WTC11 (cell line): ENCODE data around the gene IL6ST. TPM values are rescaled to one million over a fixed set of nuclear protein-coding genes. Genes with fewer than 3 reads are reported as not detected.

ENCODE experiments used
- ATAC-seq: fragments of 200-7000 bp; cut with Tn5 transposase; 2 replicates; pipeline ENCODE4 v1.10.0; 2021; ENCODE audit warnings: mild to moderate bottlenecking, moderate library complexity
- CTCF ChIA-PET: fragments of 300-600 bp; sonication (Branson Sonifier 250); formaldehyde crosslinking; loops from one replicate; lab custom pipeline; 2021; ENCODE audit warnings: antibody characterized with exemption; lab: Charles Lee
- POLR2A ChIA-PET: fragments of 350-600 bp; sonication (Branson Sonifier 250); formaldehyde crosslinking; loops from one replicate; lab custom pipeline; 2021; ENCODE audit warnings: antibody characterized with exemption; lab: Charles Lee
- DNase-seq: peaks from one replicate; pipeline ENCODE4 v3.0.0; 2021; ENCODE audit warnings: low spot score
- H3K27ac Mint-ChIP-seq: 2 replicates; pipeline ENCODE4 v1.8.0; 2021; ENCODE audit warnings: mixed read lengths
- H3K27me3 Mint-ChIP-seq: 2 replicates; pipeline ENCODE4 v1.8.0; 2021; ENCODE audit warnings: low read depth, mild to moderate bottlenecking, moderate library complexity, mixed read lengths
- H3K36me3 Mint-ChIP-seq: 2 replicates; pipeline ENCODE4 v1.8.0; 2021; ENCODE audit warnings: mixed read lengths
- H3K4me1 Mint-ChIP-seq: 2 replicates; pipeline ENCODE4 v1.8.0; 2022; ENCODE audit warnings: mixed read lengths
- H3K4me3 Mint-ChIP-seq: 2 replicates; pipeline ENCODE4 v1.8.0; 2021; ENCODE audit warnings: mild to moderate bottlenecking, moderate library complexity, mixed read lengths
- H3K9me3 Mint-ChIP-seq: 2 replicates; pipeline ENCODE4 v1.8.0; 2021; ENCODE audit warnings: mixed read lengths
- AFF4 ChIP-seq: sonication (generic); formaldehyde crosslinking; IDR thresholded peaks from 2 replicates; pipeline ENCODE4 v1.8.1; 2023; ENCODE audit warnings: mild to moderate bottlenecking, missing genetic modification reagents, borderline replicate concordance
- ATF3 ChIP-seq: sonication (generic); formaldehyde crosslinking; conservative IDR thresholded peaks from 2 replicates; pipeline ENCODE4 v1.8.1; 2022; ENCODE audit warnings: mild to moderate bottlenecking, missing genetic modification reagents
- ATF6 ChIP-seq: sonication (generic); formaldehyde crosslinking; IDR thresholded peaks from 2 replicates; pipeline ENCODE4 v1.8.1; 2023; ENCODE audit warnings: mild to moderate bottlenecking, missing genetic modification reagents
- CREB1 ChIP-seq: sonication (generic); formaldehyde crosslinking; IDR thresholded peaks from 2 replicates; pipeline ENCODE4 v1.8.0; 2023; ENCODE audit warnings: mild to moderate bottlenecking, missing genetic modification reagents
- CREM ChIP-seq: sonication (generic); formaldehyde crosslinking; IDR thresholded peaks from 2 replicates; pipeline ENCODE4 v1.8.1; 2022; ENCODE audit warnings: mild to moderate bottlenecking, missing genetic modification reagents, moderate library complexity
- E2F4 ChIP-seq: sonication (generic); formaldehyde crosslinking; IDR thresholded peaks from 2 replicates; pipeline ENCODE4 v1.8.1; 2022; ENCODE audit warnings: low read depth, mild to moderate bottlenecking, moderate library complexity, missing genetic modification reagents, borderline replicate concordance
- EMX1 ChIP-seq: fragments of 250-450 bp; sonication (Bioruptor Pico); IDR thresholded peaks from 2 replicates; pipeline ENCODE4 v1.8.0; 2021; ENCODE audit warnings: mild to moderate bottlenecking
- ESRRA ChIP-seq: sonication (generic); formaldehyde crosslinking; IDR thresholded peaks from 2 replicates; pipeline ENCODE4 v1.8.1; 2022; ENCODE audit warnings: mild to moderate bottlenecking, missing genetic modification reagents, borderline replicate concordance
- FOXK1 ChIP-seq: sonication (generic); formaldehyde crosslinking; IDR thresholded peaks from 2 replicates; pipeline ENCODE4 v1.8.0; 2022; ENCODE audit warnings: mild to moderate bottlenecking, moderate library complexity, missing genetic modification reagents
- GABPB1 ChIP-seq: sonication (generic); formaldehyde crosslinking; IDR thresholded peaks from 2 replicates; pipeline ENCODE4 v1.8.1; 2023; ENCODE audit warnings: mild to moderate bottlenecking, missing genetic modification reagents
- NFE2L1 ChIP-seq: sonication (generic); formaldehyde crosslinking; IDR thresholded peaks from 2 replicates; pipeline ENCODE4 v1.8.1; 2023; ENCODE audit warnings: missing genetic modification reagents
- NR2C2 ChIP-seq: sonication (generic); formaldehyde crosslinking; IDR thresholded peaks from 2 replicates; pipeline ENCODE4 v1.8.0; 2022; ENCODE audit warnings: mild to moderate bottlenecking, missing genetic modification reagents
- ZNF396 ChIP-seq: fragments of 250-450 bp; sonication (Bioruptor Pico); IDR thresholded peaks from 2 replicates; pipeline ENCODE4 v1.8.0; 2021; ENCODE audit warnings: mild to moderate bottlenecking, moderate library complexity, borderline replicate concordance
- ZNF671 ChIP-seq: fragments of 250-450 bp; sonication (Bioruptor Pico); IDR thresholded peaks from 2 replicates; pipeline ENCODE4 v1.8.0; 2021; ENCODE audit warnings: mild to moderate bottlenecking
- total RNA-seq: library from RNA; stranded (reverse); gene quantifications from 3 replicates; pipeline ENCODE4 v1.2.3, GENCODE V29; 2021

Gene IL6ST
- total RNA-seq, 1 experiment from 2014 or later: 8.4 TPM

GRCh38 chr5:55935371-55935770 is 59.4 kb downstream of the IL6ST start (continued):
- TF ChIP-seq ATF6 (CRISPR knock-in tag): no peak
- TF ChIP-seq CREB1 (CRISPR knock-in tag): no peak
- TF ChIP-seq ATF3 (CRISPR knock-in tag): no peak
- TF ChIP-seq NFE2L1 (CRISPR knock-in tag): no peak
- no peak for TF ChIP-seq AFF4 (CRISPR knock-in tag)
- TF ChIP-seq NR2C2 (CRISPR knock-in tag): no peak

- ATAC-seq (no peak), DNase-seq (no peak)
- CTCF ChIA-PET: interaction anchor here (0.6 to 3.5 kb wide), 4 partner anchors 87 to 267 kb away, joined by 3 to 29 read pairs (median 4); no protein-coding TSS in a partner anchor
- Mint-ChIP-seq H3K9me3 (no peaks in the 10 kb centered on the region), H3K27ac (no peak overlapping the region)
- POLR2A ChIA-PET: no interaction called here
- TF ChIP-seq ESRRA (CRISPR knock-in tag) (no peak), ZNF396 (CRISPR knock-in tag) (no peak), CREB1 (CRISPR knock-in tag) (no peak), FOXK1 (CRISPR knock-in tag) (no peak), EMX1 (CRISPR knock-in tag) (no peak), CREM (CRISPR knock-in tag) (no peak), ZNF671 (CRISPR knock-in tag) (no peak)
- TF ChIP-seq, all 79 proteins: peak for 0
- Mint-ChIP-seq H3K27me3 (no peaks in the 10 kb centered on the region; the same call in 1 of the 2 replicates), H3K4me1 (no peaks in the 10 kb centered on the region), H3K36me3 (no peaks in the 10 kb centered on the region), H3K4me3 (no peak overlapping the region)
Observed at GRCh38 chr5:55934720-55935119, 60.0 kb downstream of the IL6ST start.

- H3K9me3 Mint-ChIP-seq: no peaks in the 10 kb centered on the region
- TF ChIP-seq GABPB1 (CRISPR knock-in tag) (peak; percentile 94), E2F4 (CRISPR knock-in tag) (no peak)
- TF ChIP-seq, all 79 proteins: peak for 1
- DNase-seq (no peak), ATAC-seq (no peak)
- Mint-ChIP-seq H3K4me1 (no peaks in the 10 kb centered on the region), H3K36me3 (no peaks in the 10 kb centered on the region), H3K27me3 (no peaks in the 10 kb centered on the region; the same call in 1 of the 2 replicates), H3K27ac (no peak overlapping the region), H3K4me3 (no peak overlapping the region)
- POLR2A ChIA-PET: no interaction called here
- CTCF ChIA-PET: interaction anchor here (3.5 kb wide), 1 partner anchor 267 kb away, joined by 29 read pairs; no protein-coding TSS in a partner anchor
Observed at GRCh38 chr5:55934115-55934613, 60.6 kb downstream of the IL6ST start.
